Activated T-cell treated with anti-CD3 and anti-CD28 coated beads for 24 hours (primary cell): Measurements from ENCODE around the gene RXFP1.

Experiments
- DNase-seq: peaks from one replicate; pipeline ENCODE4 v3.0.0-alpha.2; 2020; ENCODE audit warnings: low read depth

RXFP1 gene

DNA sequence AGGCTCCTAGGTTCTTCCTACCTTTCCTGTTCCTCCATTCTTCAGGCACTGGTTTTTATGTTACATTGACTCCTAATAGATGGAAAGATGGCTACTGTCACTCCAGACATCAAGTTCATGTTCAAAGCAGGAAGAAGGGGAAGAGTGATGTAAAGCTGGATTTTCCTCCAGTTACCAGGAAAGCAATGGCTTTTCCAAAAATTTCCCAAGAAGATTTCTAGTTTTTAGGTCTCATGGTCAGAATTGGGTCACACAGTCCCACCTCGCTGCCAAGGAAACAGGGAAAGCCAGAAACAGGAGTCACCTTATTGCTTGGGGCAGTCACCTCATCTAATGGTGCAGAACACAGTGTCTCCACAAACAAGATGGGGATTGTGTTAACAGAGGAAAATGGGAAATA lies 21.5 kb downstream of the RXFP1 start:
- DNase-seq, result no peak

- DNase-seq, result no peak
Observed at GRCh38 chr4:158544141-158544540, 22.5 kb downstream of the RXFP1 start.

- DNase-seq, result no peak
Observed at GRCh38 chr4:158553364-158553763, 31.7 kb downstream of the RXFP1 start.

- no peak for DNase-seq
Observed at GRCh38 chr4:158560284-158560683, 38.6 kb downstream of the RXFP1 start.

DNA sequence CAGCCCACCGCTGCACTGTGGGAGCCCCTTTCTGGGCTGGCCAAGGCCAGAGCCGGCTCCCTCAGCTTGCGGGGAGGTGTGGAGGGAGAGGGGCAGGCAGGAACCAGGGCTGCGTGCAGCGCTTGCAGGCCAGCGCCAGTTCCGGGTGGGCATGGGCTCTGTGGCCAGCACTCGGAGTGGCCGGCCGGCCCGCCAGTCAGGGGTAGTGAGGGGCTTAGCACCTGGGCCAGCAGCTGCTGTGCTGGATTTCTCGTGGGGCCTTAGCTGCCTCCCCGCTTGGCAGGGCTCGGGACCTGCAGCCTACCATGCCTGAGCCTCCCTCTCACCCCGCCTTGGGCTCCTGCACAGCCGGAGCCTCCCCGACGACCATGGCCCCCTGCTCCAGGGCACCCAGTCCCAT lies 45.2 kb downstream of the RXFP1 start:
- no peak for DNase-seq

DNA sequence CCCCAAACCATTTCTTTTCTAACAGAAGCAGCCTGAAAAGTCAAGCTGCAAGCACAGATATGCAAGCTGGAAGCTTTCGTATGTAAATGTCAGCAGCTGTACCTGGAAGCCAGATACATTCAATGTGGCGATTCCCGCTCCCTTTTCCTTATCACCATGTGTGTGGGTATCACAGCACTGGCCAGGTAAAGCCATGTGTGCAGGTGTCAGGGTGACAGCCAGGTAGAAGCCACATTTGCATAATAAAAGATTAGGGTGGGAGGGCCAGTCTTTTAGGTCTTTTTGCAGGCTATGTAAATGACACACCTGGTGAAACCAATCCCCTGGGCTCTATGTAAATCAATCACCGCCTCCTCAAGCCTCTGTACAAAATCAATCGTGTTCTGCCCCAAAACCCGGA lies 50.1 kb downstream of the RXFP1 start:
- no peak for DNase-seq

DNA sequence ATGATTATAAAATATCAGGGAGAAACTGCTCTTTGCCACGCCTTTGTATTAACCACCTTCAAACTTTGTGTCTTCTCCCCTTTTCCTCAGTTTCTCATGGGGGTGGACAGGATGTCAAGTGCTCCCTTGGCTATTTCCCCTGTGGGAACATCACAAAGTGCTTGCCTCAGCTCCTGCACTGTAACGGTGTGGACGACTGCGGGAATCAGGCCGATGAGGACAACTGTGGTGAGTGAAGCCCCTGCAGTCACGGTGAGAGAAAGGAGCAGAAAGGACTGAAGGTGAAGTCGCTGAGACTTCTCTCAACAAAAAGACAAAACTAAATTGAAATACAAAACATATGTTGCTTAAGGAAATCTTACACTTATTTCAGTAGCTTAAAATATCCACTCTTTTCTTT lies 50.9 kb downstream of the RXFP1 start:
- no peak for DNase-seq

- DNase-seq, result no peak
Observed at GRCh38 chr4:158578476-158578875, 56.8 kb downstream of the RXFP1 start.

GRCh38 chr4:158580064-158580463 lies 58.4 kb downstream of the RXFP1 start:
- no peak for DNase-seq

GRCh38 chr4:158581161-158581560 lies 59.5 kb downstream of the RXFP1 start:
- DNase-seq, result no peak

- DNase-seq, result no peak
Observed at GRCh38 chr4:158586881-158587280, 65.2 kb downstream of the RXFP1 start.

GRCh38 chr4:158588285-158588684 lies 66.6 kb downstream of the RXFP1 start:
- DNase-seq, result no peak

DNA sequence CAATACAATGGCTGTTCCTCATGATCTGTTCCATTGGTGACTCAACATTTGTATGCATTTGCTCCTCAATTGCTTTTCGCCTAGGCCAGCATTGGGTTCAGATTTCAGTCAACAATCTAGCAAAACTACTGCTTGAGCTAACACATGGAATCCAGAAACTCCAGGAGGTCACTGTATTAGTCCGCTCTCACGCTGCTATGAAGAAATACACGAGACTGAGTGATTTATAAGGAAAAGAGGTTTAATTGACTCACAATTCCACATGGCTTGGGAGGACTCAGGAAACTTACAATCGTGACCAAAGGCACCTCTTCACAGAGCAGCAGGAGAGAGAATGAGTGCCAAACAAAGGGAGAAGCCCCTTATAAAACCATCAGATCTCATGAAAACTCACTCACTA lies 67.1 kb downstream of the RXFP1 start:
- no peak for DNase-seq

DNA sequence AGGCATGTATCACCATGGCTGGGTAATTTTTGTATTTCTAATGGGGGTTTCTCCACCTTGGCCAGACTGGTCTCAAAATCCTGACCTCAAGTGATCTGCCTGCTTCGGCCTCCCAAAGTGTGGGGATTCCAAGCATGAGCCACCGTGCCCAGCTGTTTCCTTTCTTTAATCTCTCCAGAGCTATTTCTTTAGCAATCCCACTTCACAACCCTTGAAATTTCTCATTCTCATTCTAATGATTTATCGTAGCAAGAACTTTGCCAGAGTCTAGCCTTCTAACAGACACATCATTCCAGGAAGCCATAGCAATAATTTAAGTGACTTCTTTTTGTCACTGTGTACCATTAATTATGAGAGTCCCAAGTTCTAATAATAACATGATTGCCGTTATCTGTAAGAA lies 68.6 kb downstream of the RXFP1 start:
- no peak for DNase-seq

GRCh38 chr4:158590824-158591223 lies 69.1 kb downstream of the RXFP1 start:
- no peak for DNase-seq

DNA sequence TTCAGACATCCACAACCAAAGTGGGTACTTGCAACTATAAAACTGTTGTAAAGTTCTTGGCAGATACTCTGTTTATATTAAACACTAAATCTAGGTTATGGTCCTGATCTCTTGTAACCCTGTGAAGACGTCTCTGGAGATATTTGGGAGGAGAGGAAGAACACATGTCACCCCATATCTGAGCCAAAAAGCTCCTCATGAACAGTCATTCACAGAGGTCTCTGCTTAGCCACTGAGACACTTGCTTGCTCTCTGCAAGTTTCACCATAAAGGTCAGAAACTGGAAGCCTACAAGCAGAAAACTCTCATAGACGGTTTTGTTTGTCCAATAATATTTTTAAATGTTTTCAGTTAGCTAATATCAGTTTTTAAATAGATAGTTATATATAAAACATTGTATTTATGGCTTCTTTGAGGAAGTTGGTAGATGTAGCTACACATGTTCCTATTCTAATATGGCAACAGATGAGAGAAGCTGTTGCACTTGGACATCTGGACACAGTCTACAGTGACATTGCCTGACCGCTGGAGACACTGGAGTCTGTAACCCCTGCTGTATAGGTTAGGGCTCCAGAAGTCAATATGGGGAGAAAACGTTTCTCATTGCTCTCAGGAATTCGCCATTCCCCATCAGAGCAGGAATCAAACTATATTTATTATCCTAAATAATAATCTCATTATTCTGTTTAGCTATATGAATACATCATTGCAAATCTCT lies 76.4 kb downstream of the RXFP1 start:
- DNase-seq, result no peak

- no peak for DNase-seq
Observed at GRCh38 chr4:158599150-158599549, 77.5 kb downstream of the RXFP1 start.

DNA sequence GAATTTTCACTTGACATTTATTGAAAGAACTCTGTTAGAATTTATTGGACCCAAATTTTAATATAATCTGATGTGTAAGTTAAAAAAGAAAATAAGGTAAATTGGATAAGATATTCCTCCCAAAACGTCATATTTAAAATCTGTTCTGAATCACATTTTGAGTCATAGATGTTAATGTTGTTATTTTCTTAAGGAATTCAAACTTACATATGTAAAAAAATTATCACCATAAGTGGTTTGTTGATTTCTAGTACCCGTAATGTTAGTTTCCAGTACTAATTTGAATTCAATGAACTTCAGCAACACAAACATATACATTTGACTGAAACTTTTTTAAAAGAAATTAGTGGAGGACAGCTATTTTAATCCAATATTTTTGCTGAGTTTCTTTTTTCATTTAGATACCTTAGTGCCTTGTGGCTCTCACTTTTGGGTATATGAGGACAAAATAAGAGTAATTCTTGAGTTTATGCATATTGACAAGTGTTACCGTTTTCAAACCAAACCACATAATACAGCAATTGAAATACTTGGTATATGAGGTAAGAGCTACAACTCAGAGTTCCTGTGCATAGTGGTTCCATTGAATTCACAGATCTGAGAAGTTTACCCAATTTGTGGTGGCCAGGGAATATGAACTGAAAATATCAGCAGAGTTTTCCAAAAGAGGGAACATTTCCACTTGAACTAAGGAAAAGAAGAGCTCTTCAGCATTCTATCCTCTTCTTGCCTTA lies 78.2 kb downstream of the RXFP1 start:
- no peak for DNase-seq

DNA sequence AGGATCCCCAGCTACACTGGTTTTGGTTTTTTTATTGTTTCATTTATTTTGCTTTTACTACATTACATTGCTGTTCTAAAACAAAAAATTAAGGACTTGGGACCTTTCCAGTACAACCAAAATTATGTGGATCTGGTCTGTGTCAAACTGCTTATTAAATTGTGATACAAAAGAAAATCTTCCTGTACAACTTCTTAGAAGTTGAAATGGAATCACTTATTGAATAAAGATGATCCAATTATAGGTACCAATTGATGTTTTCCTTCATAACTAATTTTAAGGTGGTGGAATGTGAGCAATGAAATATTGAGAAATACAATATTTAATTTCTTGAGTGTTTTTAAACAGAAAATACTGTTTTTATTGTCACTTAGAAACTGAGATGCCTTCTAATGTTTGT lies 82.7 kb downstream of the RXFP1 start:
- DNase-seq, result no peak

GRCh38 chr4:158605393-158605792 lies 83.7 kb downstream of the RXFP1 start:
- no peak for DNase-seq

GRCh38 chr4:158606969-158607368 lies 85.3 kb downstream of the RXFP1 start:
- no peak for DNase-seq

DNA sequence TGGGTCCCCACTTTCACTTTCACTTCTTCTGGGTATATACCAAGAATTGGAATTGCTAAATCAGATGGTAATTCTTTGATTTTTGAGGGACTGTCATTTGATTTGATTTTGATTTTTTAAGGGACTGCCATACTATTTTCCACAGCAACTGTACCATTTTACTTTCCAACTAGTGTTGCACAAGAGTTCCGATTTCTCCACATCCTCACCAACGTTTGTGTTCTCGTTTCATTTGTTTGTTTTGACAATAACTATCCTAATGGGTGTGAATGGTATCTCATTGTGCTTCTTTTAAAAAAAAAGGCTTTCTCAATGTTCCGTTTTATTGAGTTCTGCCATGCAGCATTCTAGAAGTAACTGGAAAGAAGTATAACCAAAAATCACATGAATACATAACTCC lies 87.4 kb downstream of the RXFP1 start:
- no peak for DNase-seq

DNA sequence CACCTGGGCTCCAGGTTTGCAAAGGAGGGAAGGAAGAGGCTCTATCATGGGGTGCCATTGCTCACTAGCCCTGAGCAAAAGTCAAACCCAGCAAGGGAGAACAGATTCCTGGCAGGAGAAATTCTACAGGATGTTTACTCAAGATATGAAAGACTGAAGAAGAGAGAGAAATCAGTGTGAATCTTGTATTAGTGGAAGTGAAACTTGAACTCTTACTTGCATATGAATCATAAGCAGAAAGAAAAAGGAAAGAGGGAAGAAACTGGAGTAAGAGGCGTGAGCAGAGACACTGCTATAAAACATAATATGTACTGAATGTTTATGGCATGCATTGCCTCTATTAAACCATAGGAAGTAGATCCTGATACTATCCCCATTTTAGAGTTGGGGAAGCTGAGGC lies 89.1 kb downstream of the RXFP1 start:
- no peak for DNase-seq

DNA sequence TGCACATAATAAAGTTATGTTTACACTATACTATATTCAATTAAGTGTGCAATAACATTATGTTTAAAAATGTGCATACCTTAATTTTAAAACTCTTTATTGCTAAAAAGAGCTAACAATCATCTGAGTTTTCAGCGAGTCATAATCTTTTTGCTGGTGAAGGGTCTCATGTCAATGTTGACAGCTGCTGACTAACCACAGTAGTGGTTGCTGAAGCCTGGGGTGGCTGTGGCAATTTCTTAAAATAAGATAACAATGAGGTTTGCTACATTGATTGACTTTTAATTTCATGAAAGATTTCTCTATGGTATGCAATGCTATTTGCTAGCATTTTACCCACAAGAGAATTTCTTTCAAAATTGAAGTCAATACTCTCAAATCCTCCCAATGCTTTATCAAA lies 91.4 kb downstream of the RXFP1 start:
- no peak for DNase-seq
